Measurements from ENCODE around the gene FBXL5.

DNA sequence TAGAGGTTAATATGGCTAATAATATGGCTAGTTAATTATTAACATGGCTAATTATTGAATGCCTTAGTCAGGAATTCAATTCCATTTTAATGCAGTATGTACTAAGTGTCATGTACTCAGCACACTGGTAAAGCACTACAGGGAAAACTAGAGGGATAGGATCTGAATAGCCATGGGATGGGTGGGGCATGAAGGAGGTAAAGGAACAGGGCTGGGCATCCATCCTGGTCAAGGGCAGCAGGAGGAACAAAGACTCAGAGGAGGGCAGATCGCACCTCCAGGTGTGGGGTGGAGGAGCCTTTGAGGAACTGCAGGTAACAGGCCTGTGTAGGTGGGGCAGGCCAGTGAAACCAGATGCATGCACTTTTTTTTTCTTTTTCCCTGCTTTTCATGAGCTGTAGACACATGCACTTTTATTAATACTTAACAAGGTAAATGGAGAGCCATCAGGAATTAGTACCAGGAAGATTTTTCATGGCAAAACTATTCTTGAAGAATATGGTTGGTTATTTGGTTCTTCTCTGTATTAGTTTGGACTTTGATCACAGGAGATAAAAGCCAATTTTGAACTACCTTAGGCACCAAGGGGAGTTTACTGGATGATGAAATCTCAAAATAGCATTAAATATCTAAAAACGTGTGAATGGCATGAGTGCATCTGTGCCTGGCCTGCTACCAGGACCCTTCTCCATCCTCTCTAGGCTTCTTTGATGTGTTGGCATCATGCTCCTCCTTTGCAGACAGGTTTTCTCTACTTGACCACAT is 97.2 kb downstream of the FBXL5 start:
- no peak for TF ChIP-seq CTCF (IDR thresholded peaks at IDR 0.05)
- TF ChIP-seq POLR2A (IDR thresholded peaks at IDR 0.05) = no peak
- TF ChIP-seq POLR2AphosphoS5 (IDR thresholded peaks at IDR 0.05) = no peak
